ENCODE measurements around the gene SLC24A4. TPM values are rescaled to one million over a fixed set of nuclear protein-coding genes. Genes with fewer than 3 reads are reported as not detected.
"Not testable (repeated sequence)": the region's sequence is repeated elsewhere in the genome, so short reads cannot be mapped to it uniquely, and the experiment has no call there.

Gene SLC24A4
- total RNA-seq, 1 experiment from 2014 or later: not detected

GRCh38 chr14:92534932-92535643, 212.1 kb downstream of the SLC24A4 start:
- POLR2A ChIA-PET (ENCODE audit: unreplicated experiment): no interaction called here
- Histone ChIP-seq H3K36me3 (ENCODE audit: low read depth, low read length) (no peaks in the 10 kb centered on the region), H3K27me3 (ENCODE audit: low read length) (no peaks in the 10 kb centered on the region), H2AFZ (ENCODE audit: low read length) (no peak overlapping the region), H3K9me2 (replicated peaks; ENCODE audit: low read length) (no peaks in the 10 kb centered on the region), H3K4me1 (ENCODE audit: insufficient read depth, low read length) (peaks cover 6% of the 10 kb centered on the region), H3K4me3 (ENCODE audit: low read length) (no peak overlapping the region), H3K9me3 (ENCODE audit: low read length) (no peaks in the 10 kb centered on the region), H3F3A (ENCODE audit: low read length, unreplicated experiment) (no peaks in the 10 kb centered on the region), H3K79me2 (ENCODE audit: low read length) (0 out of 2 replicates have a peak, but pooled peaks cover 7% of the 10 kb centered on the region), H3K4me2 (ENCODE audit: low read length) (no peak overlapping the region), H3K27ac (ENCODE audit: low read length) (no peak overlapping the region), H4K20me1 (ENCODE audit: low read length) (no peaks in the 10 kb centered on the region), H3K9ac (ENCODE audit: low read length) (no peak overlapping the region)
- CTCF ChIA-PET: no interaction called here
- TF ChIP-seq CTCF (conservative IDR thresholded peaks at IDR 0.05; ENCODE audit: low read depth, low read length) (no peak), EZH2phosphoT487 (IDR thresholded peaks at IDR 0.05; ENCODE audit: borderline replicate concordance, low read length) (no peak), EZH2 (IDR thresholded peaks at IDR 0.05; ENCODE audit: low read length, unreplicated experiment) (no peak)
- BruUV-seq (replicated peaks): no TSS peak
- no peak for DNase-seq
- no peak for ATAC-seq
- intact Hi-C loops (cut with micrococcal nuclease): no loop called here

GRCh38 chr14:92536231-92536630, 213.3 kb downstream of the SLC24A4 start:
- BruUV-seq (replicated peaks); H3F3A ChIP-seq (ENCODE audit: low read length, unreplicated experiment); POLR2A ChIA-PET (ENCODE audit: unreplicated experiment); H3K27me3 ChIP-seq (ENCODE audit: low read length); H3K9me3 ChIP-seq (ENCODE audit: low read length); H3K9ac ChIP-seq (ENCODE audit: low read length); H3K27ac ChIP-seq (ENCODE audit: low read length); CTCF ChIA-PET; H3K79me2 ChIP-seq (ENCODE audit: low read length); intact Hi-C loops (cut with micrococcal nuclease); H3K9me2 ChIP-seq (replicated peaks; ENCODE audit: low read length); H3K4me3 ChIP-seq (ENCODE audit: low read length); H3K36me3 ChIP-seq (ENCODE audit: low read depth, low read length); H3K4me2 ChIP-seq (ENCODE audit: low read length); H2AFZ ChIP-seq (ENCODE audit: low read length); H4K20me1 ChIP-seq (ENCODE audit: low read length): not testable (repeated sequence)
- peak; percentile 26 for ATAC-seq
- peaks cover 17% of the 10 kb centered on the region for H3K4me1 ChIP-seq (ENCODE audit: insufficient read depth, low read length)
- DNase-seq: peak; percentile 62

GRCh38 chr14:92538412-92538985, 215.5 kb downstream of the SLC24A4 start:
- intact Hi-C loops (cut with micrococcal nuclease): no loop called here
- Histone ChIP-seq H3K4me1 (ENCODE audit: insufficient read depth, low read length) (peaks cover 20% of the 10 kb centered on the region), H3K9me2 (replicated peaks; ENCODE audit: low read length) (no peaks in the 10 kb centered on the region), H3K79me2 (ENCODE audit: low read length) (peaks cover 7% of the 10 kb centered on the region; the same call in 1 of the 2 replicates), H3K36me3 (ENCODE audit: low read depth, low read length) (no peaks in the 10 kb centered on the region), H3K27ac (ENCODE audit: low read length) (no peak overlapping the region), H3K4me3 (ENCODE audit: low read length) (no peak overlapping the region), H2AFZ (ENCODE audit: low read length) (no peak overlapping the region), H3K9me3 (ENCODE audit: low read length) (no peaks in the 10 kb centered on the region), H3K4me2 (ENCODE audit: low read length) (no peak overlapping the region), H3F3A (ENCODE audit: low read length, unreplicated experiment) (no peaks in the 10 kb centered on the region), H4K20me1 (ENCODE audit: low read length) (no peaks in the 10 kb centered on the region), H3K9ac (ENCODE audit: low read length) (no peak overlapping the region), H3K27me3 (ENCODE audit: low read length) (no peaks in the 10 kb centered on the region)
- BruUV-seq (replicated peaks): no TSS peak
- DNase-seq (no peak), ATAC-seq (no peak)
- CTCF ChIA-PET: no interaction called here
- no peak for TF ChIP-seq EZH2 (IDR thresholded peaks at IDR 0.05; ENCODE audit: low read length, unreplicated experiment)
- POLR2A ChIA-PET (ENCODE audit: unreplicated experiment): no interaction called here
